Measurements from ENCODE around the gene SPRR1B.

The SPRR1B gene

GRCh38 chr1:153028766-153029165 is 2.2 kb upstream of the SPRR1B start:
- DNase-seq (ENCODE audit: low read depth in 1 of 2, low spot score in 1 of 2), result no peak
- TF ChIP-seq CTCF (IDR thresholded peaks at IDR 0.05; ENCODE audit: insufficient read depth, low read length), result no peak
- Histone ChIP-seq H3K27me3 (ENCODE audit: insufficient read depth, poor library complexity, severe bottlenecking) (no peaks in the 10 kb centered on the region), H3K27ac (replicated peaks) (no peak overlapping the region), H3K4me3 (replicated peaks; ENCODE audit: insufficient read depth, low read length) (no peak overlapping the region)

- Histone ChIP-seq H3K27me3 (ENCODE audit: insufficient read depth, poor library complexity, severe bottlenecking) (no peaks in the 10 kb centered on the region), H3K4me3 (replicated peaks; ENCODE audit: insufficient read depth, low read length) (no peak overlapping the region), H3K27ac (replicated peaks) (no peak overlapping the region)
- TF ChIP-seq POLR2AphosphoS5 (IDR thresholded peaks at IDR 0.05; ENCODE audit: low read depth), result no peak
- no peak for DNase-seq (ENCODE audit: low read depth in 1 of 2, low spot score in 1 of 2)
Observed at GRCh38 chr1:153032073-153032472, 1.1 kb downstream of the SPRR1B start.

- no peaks in the 10 kb centered on the region for H3K27me3 ChIP-seq (ENCODE audit: insufficient read depth, poor library complexity, severe bottlenecking)
- no peak for DNase-seq (ENCODE audit: low read depth in 1 of 2, low spot score in 1 of 2)
- TF ChIP-seq GABPA (IDR thresholded peaks at IDR 0.05; ENCODE audit: low read depth) (no peak), SPI1 (IDR thresholded peaks at IDR 0.05; ENCODE audit: borderline replicate concordance, low read depth) (no peak), CTCF (IDR thresholded peaks at IDR 0.05; ENCODE audit: insufficient read depth, low read length) (no peak), POLR2AphosphoS5 (IDR thresholded peaks at IDR 0.05; ENCODE audit: low read depth) (no peak), REST (IDR thresholded peaks at IDR 0.05; ENCODE audit: insufficient replicate concordance, low read depth) (no peak)
- no peak overlapping the region for H3K4me3 ChIP-seq (replicated peaks; ENCODE audit: insufficient read depth, low read length)
- no peak overlapping the region for H3K27ac ChIP-seq (replicated peaks)
Observed at GRCh38 chr1:153032677-153033308, 1.8 kb downstream of the SPRR1B start.

- Histone ChIP-seq H3K27me3 (ENCODE audit: insufficient read depth, poor library complexity, severe bottlenecking) (no peaks in the 10 kb centered on the region), H3K27ac (replicated peaks) (no peak overlapping the region), H3K4me3 (replicated peaks; ENCODE audit: insufficient read depth, low read length) (no peak overlapping the region)
- DNase-seq (ENCODE audit: low read depth in 1 of 2, low spot score in 1 of 2), result no peak
- TF ChIP-seq SPI1 (IDR thresholded peaks at IDR 0.05; ENCODE audit: borderline replicate concordance, low read depth), result no peak
- TF ChIP-seq GABPA (IDR thresholded peaks at IDR 0.05; ENCODE audit: low read depth), result no peak
- no peak for TF ChIP-seq POLR2AphosphoS5 (IDR thresholded peaks at IDR 0.05; ENCODE audit: low read depth)
- no peak for TF ChIP-seq CTCF (IDR thresholded peaks at IDR 0.05; ENCODE audit: insufficient read depth, low read length)
- no peak for TF ChIP-seq REST (IDR thresholded peaks at IDR 0.05; ENCODE audit: insufficient replicate concordance, low read depth)
Observed at GRCh38 chr1:153035211-153035610, 4.2 kb downstream of the SPRR1B start.
